IMR-90 (cell line): ENCODE data around the gene ADD2. TPM values are rescaled to one million over a fixed set of nuclear protein-coding genes. Genes with fewer than 3 reads are reported as not detected.

Experiments used
- ATAC-seq: fragments of 200-7000 bp; cut with Tn5 transposase; 2 replicates; pipeline ENCODE4 v1.9.1; 2020; ENCODE audit warnings: low read depth, mild to moderate bottlenecking, moderate library complexity
- BruUV-seq: library from RNA; stranded (reverse); fragments of 400-500 nt; replicated peaks from 2 replicates; lab custom pipeline; 2021; lab: Mats Ljungman, UMichigan
- CTCF ChIA-PET: fragments of 300-600 bp; formaldehyde crosslinking; extraction: SDS; loops from one replicate; lab custom pipeline; 2021; ENCODE audit warnings: antibody characterized with exemption; lab: Yijun Ruan, JAX
- POLR2A ChIA-PET: fragments of 300-600 bp; sonication (Branson Sonifier 250); formaldehyde crosslinking; loops from one replicate; lab custom pipeline; 2022; ENCODE audit warnings: antibody characterized with exemption; ENCODE audit not compliant: unreplicated experiment; lab: Charles Lee
- DNase-seq: peaks from one replicate; pipeline ENCODE4 v3.0.0; 2013
- H2AFZ ChIP-seq: replicated peaks from 2 replicates; pipeline ENCODE3; 2013; ENCODE audit warnings: low read length, mild to moderate bottlenecking; ENCODE audit not compliant: poor library complexity
- H2AK5ac ChIP-seq: 2 replicates; pipeline ENCODE4 v1.6.1; 2013; ENCODE audit warnings: low read depth, low read length, inconsistent platforms
- H2AK9ac ChIP-seq: replicated peaks from 2 replicates; pipeline ENCODE3; 2013; ENCODE audit warnings: mild to moderate bottlenecking, low read depth, low read length, moderate library complexity; ENCODE audit not compliant: poor library complexity
- H2BK120ac ChIP-seq: 2 replicates; pipeline ENCODE4 v1.6.1; 2013; ENCODE audit warnings: low read depth, low read length, inconsistent platforms
- H2BK15ac ChIP-seq: 3 replicates; pipeline ENCODE4 v1.6.1; 2013; ENCODE audit warnings: low read depth, low read length, inconsistent platforms
- H2BK20ac ChIP-seq: 2 replicates; pipeline ENCODE4 v1.6.1; 2013; ENCODE audit warnings: low read depth, mild to moderate bottlenecking, inconsistent platforms, low read length, moderate library complexity
- H2BK5ac ChIP-seq: 2 replicates; pipeline ENCODE4 v1.6.1; 2013; ENCODE audit warnings: mild to moderate bottlenecking, low read depth, low read length, inconsistent platforms; ENCODE audit not compliant: poor library complexity, severe bottlenecking
- H3K14ac ChIP-seq: replicated peaks from 2 replicates; pipeline ENCODE4 v1.6.1; 2013; ENCODE audit warnings: low read depth, low read length, inconsistent platforms
- H3K18ac ChIP-seq: 2 replicates; pipeline ENCODE4 v1.6.1; 2013; ENCODE audit warnings: low read depth, low read length, control low read depth
- H3K23ac ChIP-seq: 2 replicates; pipeline ENCODE4 v1.6.1; 2013; ENCODE audit warnings: low read depth, low read length, inconsistent platforms
- H3K27ac ChIP-seq: 2 replicates; pipeline ENCODE4 v1.5.1; 2013; ENCODE audit warnings: mild to moderate bottlenecking, control low read depth, low read length; ENCODE audit not compliant: insufficient read depth
- H3K27me3 ChIP-seq: 2 replicates; pipeline ENCODE4 v1.6.1; 2013; ENCODE audit warnings: low read length; ENCODE audit not compliant: control insufficient read depth, insufficient read depth
- H3K36me3 ChIP-seq: 2 replicates; pipeline ENCODE4 v1.6.1; 2013; ENCODE audit warnings: low read length, mixed read lengths; ENCODE audit not compliant: control insufficient read depth, insufficient read depth
- H3K4ac ChIP-seq: 2 replicates; pipeline ENCODE4 v1.6.1; 2013; ENCODE audit warnings: low read depth, low read length, inconsistent platforms
- H3K4me1 ChIP-seq: 2 replicates; pipeline ENCODE4 v1.6.1; 2013; ENCODE audit warnings: low read length, mixed read lengths; ENCODE audit not compliant: control insufficient read depth, insufficient read depth
- H3K4me2 ChIP-seq: 2 replicates; pipeline ENCODE4 v1.6.1; 2013; ENCODE audit warnings: low read depth, mild to moderate bottlenecking, control low read depth, low read length, moderate library complexity
- H3K4me3 ChIP-seq: 2 replicates; pipeline ENCODE4 v1.5.1; 2013; ENCODE audit warnings: low read depth, mild to moderate bottlenecking, control low read depth, low read length, moderate library complexity; ENCODE audit not compliant: insufficient read depth
- H3K56ac ChIP-seq: 2 replicates; pipeline ENCODE4 v1.6.1; 2013; ENCODE audit warnings: low read length, inconsistent platforms; ENCODE audit not compliant: insufficient read depth; ENCODE audit errors: extremely low read depth
- H3K79me1 ChIP-seq, 2 experiments: 2 replicates each; pipeline ENCODE4 v1.6.1; 2013; ENCODE audit warnings: low read length in 2 of 2, inconsistent platforms in 1 of 2, low read depth in 1 of 2
- H3K9ac ChIP-seq: 2 replicates; pipeline ENCODE4 v1.6.1; 2013; ENCODE audit warnings: low read depth, low read length, control low read depth
- H3K9me1 ChIP-seq: 2 replicates; pipeline ENCODE4 v1.6.1; 2013; ENCODE audit warnings: low read length, inconsistent platforms; ENCODE audit not compliant: insufficient read depth
- H3K9me3 ChIP-seq: 2 replicates; pipeline ENCODE4 v1.6.1; 2013; ENCODE audit warnings: low read length; ENCODE audit not compliant: control insufficient read depth, insufficient read depth
- H4K20me1 ChIP-seq: 2 replicates; pipeline ENCODE4 v1.6.1; 2013; ENCODE audit warnings: low read length, inconsistent platforms; ENCODE audit not compliant: insufficient read depth
- H4K5ac ChIP-seq: 2 replicates; pipeline ENCODE4 v1.6.1; 2013; ENCODE audit warnings: mild to moderate bottlenecking, low read depth, low read length, control low read depth
- H4K8ac ChIP-seq, 2 experiments: 2 replicates each; pipeline ENCODE4 v1.6.1; 2013; ENCODE audit warnings: low read depth in 2 of 2, low read length in 2 of 2, control low read depth in 1 of 2, inconsistent platforms in 1 of 2
- H4K91ac ChIP-seq: 2 replicates; pipeline ENCODE4 v1.6.1; 2013; ENCODE audit warnings: low read depth, low read length, inconsistent platforms; ENCODE audit not compliant: insufficient read depth
- CHD1 ChIP-seq: IDR thresholded peaks from 2 replicates; pipeline ENCODE4 v1.6.1; 2012; ENCODE audit warnings: low read depth, low read length, improper control_type of control experiment
- CTCF ChIP-seq: conservative IDR thresholded peaks from 2 replicates; pipeline ENCODE4 v1.5.1; 2012; ENCODE audit warnings: mild to moderate bottlenecking, low read depth, low read length, improper control_type of control experiment
- MAZ ChIP-seq: IDR thresholded peaks from 2 replicates; pipeline ENCODE4 v1.6.1; 2012; ENCODE audit warnings: low read depth, mild to moderate bottlenecking, low read length, improper control_type of control experiment, moderate library complexity, borderline replicate concordance
- NFE2L2 ChIP-seq: fragments of 150-350 bp; IDR thresholded peaks from 2 replicates; pipeline ENCODE4 v1.6.1; 2016; ENCODE audit warnings: low read depth, mild to moderate bottlenecking, low read length
- RCOR1 ChIP-seq: IDR thresholded peaks from 2 replicates; pipeline ENCODE4 v1.6.1; 2012; ENCODE audit warnings: mild to moderate bottlenecking, low read length, improper control_type of control experiment; ENCODE audit not compliant: insufficient replicate concordance
- RFX5 ChIP-seq: IDR thresholded peaks from 2 replicates; pipeline ENCODE4 v1.8.0; 2012; ENCODE audit warnings: low read depth, mild to moderate bottlenecking, low read length, moderate library complexity
- WGBS, 2 experiments: methylation state at CpG; one replicate each; pipeline versions ENCODE4 v1.1.5 to v1.1.7; 2013; ENCODE audit warnings: missing lambda C conversion rate in 2 of 2; ENCODE audit not compliant: insufficient read length in 1 of 2; ENCODE audit errors: extremely low coverage in 2 of 2; 5-methylcytosine and 5-hydroxymethylcytosine counted together
- dilution Hi-C: fragments of 300-500 bp; cut with HindIII; formaldehyde crosslinking; loops from one replicate; pipeline ENCODE4 v1.14.3; 2018; ENCODE audit warnings: low sequenced_read_pairs; ENCODE audit not compliant: unreplicated experiment
- in situ Hi-C: fragments of 300-500 bp; cut with MboI; formaldehyde crosslinking; loops from 3 replicates; pipeline ENCODE4 v1.14.3; 2019; ENCODE audit warnings: low sequenced_read_pairs, inconsistent platforms, mixed read lengths
- intact Hi-C: fragments of 100-400 bp; cut with micrococcal nuclease; formaldehyde crosslinking; loops from 2 replicates; pipeline ENCODE4 v1.10.0; 2022
- polyA plus RNA-seq, 3 experiments: library from polyadenylated mRNA; depleted of rRNA; stranded (reverse); fragments of >200 nt; gene quantifications; 2 replicates each; pipeline ENCODE4 v1.2.3, GENCODE V29; 2012; ENCODE audit warnings: low replicate concordance in 1 of 3
- total RNA-seq: library from RNA; depleted of rRNA; stranded (reverse); fragments of >200 nt; gene quantifications from 2 replicates; pipeline ENCODE4 v1.2.3, GENCODE V29; 2012

The ADD2 gene
- total and polyA plus RNA-seq, 2 of the 4 experiments (the other 2 are of a cell fraction), result not detected

GRCh38 chr2:70717431-70718038 is 50.5 kb downstream of the ADD2 start:
- no peak overlapping the region for H4K5ac ChIP-seq
- WGBS, 2 experiments, result 83% methylated on average over 1 of the region's 7 CpGs; no CpG with 5 or more reads in 1 of the 2 experiments
- H3K27ac ChIP-seq, result no peak overlapping the region
- H4K8ac ChIP-seq, result no peak overlapping the region
- H3K27me3 ChIP-seq, result 0 out of 2 replicates have a peak, but pooled peaks cover 3% of the 10 kb centered on the region
- H3K9me3 ChIP-seq, result no peaks in the 10 kb centered on the region
- H3K9ac ChIP-seq, result no peak overlapping the region
- H3K23ac ChIP-seq, result no peak overlapping the region
- dilution Hi-C loops (no loop called here), intact Hi-C loops (no loop called here), in situ Hi-C loops (no loop called here)
- ATAC-seq, result no peak
- H2AFZ ChIP-seq, result no peak overlapping the region
- no peaks in the 10 kb centered on the region for H3K79me1 ChIP-seq
- no peak overlapping the region for H2BK15ac ChIP-seq
- no peak overlapping the region for H2AK5ac ChIP-seq
- no TSS peak for BruUV-seq
- no peak overlapping the region for H3K4me3 ChIP-seq
- no peaks in the 10 kb centered on the region for H4K20me1 ChIP-seq
- H3K18ac ChIP-seq, result no peak overlapping the region
- no peak overlapping the region for H2AK9ac ChIP-seq
- H3K14ac ChIP-seq, result no peak overlapping the region
- H3K9me1 ChIP-seq, result no peaks in the 10 kb centered on the region
- no peak overlapping the region for H2BK20ac ChIP-seq
- no peak overlapping the region for H3K4me2 ChIP-seq
- CTCF ChIA-PET, result no interaction called here
- TF ChIP-seq RFX5, result no peak
- no peak for TF ChIP-seq MAZ
- TF ChIP-seq CHD1, result no peak
- no peak for TF ChIP-seq RCOR1
- TF ChIP-seq CTCF, result no peak
- no peak for TF ChIP-seq NFE2L2
- H2BK5ac ChIP-seq, result no peak overlapping the region
- H3K4me1 ChIP-seq, result no peaks in the 10 kb centered on the region
- POLR2A ChIA-PET, result no interaction called here
- no peaks in the 10 kb centered on the region for H3K36me3 ChIP-seq
- H2BK120ac ChIP-seq, result no peak overlapping the region
- H4K91ac ChIP-seq, result no peak overlapping the region
- no peak for DNase-seq
- H3K56ac ChIP-seq, result no peak overlapping the region
- H3K4ac ChIP-seq, result no peak overlapping the region
